HepG2 (cell line): ENCODE data around the gene ESPNL. TPM values are rescaled to one million over a fixed set of nuclear protein-coding genes. Genes with fewer than 3 reads are reported as not detected.

Experiments
- CENPX ChIP-seq: sonication (generic); formaldehyde crosslinking; IDR thresholded peaks from 2 replicates; pipeline ENCODE4 v1.9.0; 2021; ENCODE audit warnings: mild to moderate bottlenecking, missing genetic modification reagents, moderate library complexity
- CREBL2 ChIP-seq: sonication (generic); formaldehyde crosslinking; IDR thresholded peaks from 2 replicates; pipeline ENCODE4 v1.8.1; 2023; ENCODE audit warnings: missing genetic modification reagents, mild to moderate bottlenecking, borderline replicate concordance
- HNF1A ChIP-seq, 2 experiments: sonication (generic) in 1 of 2; formaldehyde crosslinking in 1 of 2; IDR thresholded peaks; 2 replicates each; pipeline versions ENCODE4 v1.4.0 to v1.6.1; 2016 to 2020; ENCODE audit warnings: borderline replicate concordance in 1 of 2, low read depth in 1 of 2, mild to moderate bottlenecking in 1 of 2, missing genetic modification reagents in 1 of 2
- KDM2A ChIP-seq: sonication (generic); formaldehyde crosslinking; IDR thresholded peaks from 2 replicates; pipeline ENCODE4 v1.4.0; 2020; ENCODE audit warnings: low read depth, missing genetic modification reagents, borderline replicate concordance
- NAIF1 ChIP-seq: sonication (generic); formaldehyde crosslinking; IDR thresholded peaks from 2 replicates; pipeline ENCODE4 v1.5.0; 2020; ENCODE audit warnings: mild to moderate bottlenecking, missing genetic modification reagents, borderline replicate concordance
- NFYB ChIP-seq: sonication (generic); formaldehyde crosslinking; IDR thresholded peaks from 2 replicates; pipeline ENCODE4 v1.4.0; 2020; ENCODE audit warnings: missing genetic modification reagents
- NFYC ChIP-seq: IDR thresholded peaks from 2 replicates; pipeline ENCODE4 v1.6.1; 2016; ENCODE audit warnings: missing genetic modification reagents, missing compliant biosample characterization
- PPARG ChIP-seq: conservative IDR thresholded peaks from 2 replicates; pipeline ENCODE4 v1.6.1; 2016; ENCODE audit warnings: missing biosample characterization, missing genetic modification reagents
- TFAP4 ChIP-seq: sonication (generic); IDR thresholded peaks from 2 replicates; pipeline ENCODE4 v1.6.1; 2016; ENCODE audit warnings: low read depth, borderline replicate concordance
- ZFP41 ChIP-seq: sonication (generic); formaldehyde crosslinking; IDR thresholded peaks from 2 replicates; pipeline ENCODE4 v1.4.0; 2020; ENCODE audit warnings: mild to moderate bottlenecking, missing genetic modification reagents, borderline replicate concordance
- ZNF407 ChIP-seq: sonication (generic); formaldehyde crosslinking; IDR thresholded peaks from one replicate; pipeline ENCODE4 v1.5.1; 2020; ENCODE audit warnings: mild to moderate bottlenecking, missing genetic modification reagents; ENCODE audit errors: not compliant biosample characterization
- ZNF639 ChIP-seq: conservative IDR thresholded peaks from 2 replicates; pipeline ENCODE4 v1.6.1; 2018; ENCODE audit warnings: missing genetic modification reagents
- polyA plus RNA-seq, 8 experiments: library from polyadenylated mRNA; depleted of rRNA in 3 of 8; stranded (reverse) in 7 of 8; unstranded in 1 of 8; fragments of >200 nt; fragmentation: Illumina TruSeq in 4 of 8; extraction: Trizol in 4 of 8; gene quantifications; 2 replicates each; pipeline versions ENCODE4 v1.2.1 to v1.2.3, GENCODE V29; 2011 to 2016; ENCODE audit warnings: low read depth in 4 of 8, missing spikeins in 1 of 8, mixed read lengths in 1 of 8; ENCODE audit not compliant: insufficient read depth in 1 of 8
- total RNA-seq, 5 experiments: library from RNA; depleted of rRNA; stranded (reverse); fragments of >200 nt; fragmentation: Illumina TruSeq; extraction: Trizol; gene quantifications; 2 replicates each; pipeline ENCODE4 v1.2.3, GENCODE V29; 2016; ENCODE audit warnings: low read depth in 1 of 5

ESPNL gene
- total and polyA plus RNA-seq, 2 of the 13 experiments (the other 11 are each of a cell fraction or from before 2014, with no cell fraction given), result 0.45 to 0.80 TPM

- TF ChIP-seq ZFP41 (CRISPR knock-in tag) (peak; percentile 90; the same call in 1 of the 2 replicates), ZNF407 (CRISPR knock-in tag) (peak; percentile 36), NAIF1 (CRISPR knock-in tag) (peak; percentile 95; the same call in 1 of the 2 replicates), PPARG (no peak), CENPX (CRISPR knock-in tag) (no peak), NFYC (CRISPR knock-in tag) (peak; percentile 89), ZNF639 (CRISPR knock-in tag) (peak; percentile 99), HNF1A (IDR thresholded peaks at IDR 0.05; ENCODE audit: low read depth) (no peak), HNF1A (CRISPR knock-in tag; IDR thresholded peaks at IDR 0.05; ENCODE audit: borderline replicate concordance) (peak; percentile 73; the same call in 1 of the 2 replicates), CREBL2 (CRISPR knock-in tag) (no peak; the same call in 1 of the 2 replicates), NFYB (peak; percentile 86), TFAP4 (peak; percentile 72; the same call in 1 of the 2 replicates), KDM2A (CRISPR knock-in tag) (peak; percentile 98)
Measured at GRCh38 chr2:238060542-238061314, 39.4 kb upstream of the ESPNL start, which contains the start of gene SCLY (continued).
